Measurements from ENCODE around the gene RBM14.

Gene RBM14

GRCh38 chr11:66626382-66626781 is 10.0 kb downstream of the RBM14 start:
- peaks cover 53% of the 10 kb centered on the region for H3K36me3 ChIP-seq (ENCODE audit: control insufficient read depth, insufficient read depth, low read length)
- H3K4me3 ChIP-seq (replicated peaks; ENCODE audit: low read depth, low read length) = no peak overlapping the region
- no peak for TF ChIP-seq CTCF (IDR thresholded peaks at IDR 0.05; ENCODE audit: insufficient read depth, low read length, poor library complexity, severe bottlenecking)
- H3K27me3 ChIP-seq (replicated peaks; ENCODE audit: control insufficient read depth, insufficient read depth, low read length) = no peaks in the 10 kb centered on the region
- no peak for DNase-seq (ENCODE audit: extremely low read depth, insufficient read length)

GRCh38 chr11:66626926-66627325 is 10.5 kb downstream of the RBM14 start:
- Histone ChIP-seq H3K36me3 (ENCODE audit: control insufficient read depth, insufficient read depth, low read length) (peaks cover 54% of the 10 kb centered on the region), H3K27me3 (replicated peaks; ENCODE audit: control insufficient read depth, insufficient read depth, low read length) (no peaks in the 10 kb centered on the region), H3K4me3 (replicated peaks; ENCODE audit: low read depth, low read length) (no peak overlapping the region)
- DNase-seq (ENCODE audit: extremely low read depth, insufficient read length) = no peak
- TF ChIP-seq CTCF (IDR thresholded peaks at IDR 0.05; ENCODE audit: insufficient read depth, low read length, poor library complexity, severe bottlenecking) = no peak

- DNase-seq (ENCODE audit: extremely low read depth, insufficient read length) = no peak
- Histone ChIP-seq H3K4me3 (replicated peaks; ENCODE audit: low read depth, low read length) (no peak overlapping the region), H3K27me3 (replicated peaks; ENCODE audit: control insufficient read depth, insufficient read depth, low read length) (no peaks in the 10 kb centered on the region), H3K36me3 (ENCODE audit: control insufficient read depth, insufficient read depth, low read length) (peaks cover 51% of the 10 kb centered on the region)
- no peak for TF ChIP-seq CTCF (IDR thresholded peaks at IDR 0.05; ENCODE audit: insufficient read depth, low read length, poor library complexity, severe bottlenecking)
These were observed 11.7 kb downstream of the RBM14 start for GRCh38 chr11:66628061-66628603.

- peaks cover 42% of the 10 kb centered on the region for H3K36me3 ChIP-seq (ENCODE audit: control insufficient read depth, insufficient read depth, low read length)
- no peaks in the 10 kb centered on the region for H3K27me3 ChIP-seq (replicated peaks; ENCODE audit: control insufficient read depth, insufficient read depth, low read length)
- TF ChIP-seq CTCF (IDR thresholded peaks at IDR 0.05; ENCODE audit: insufficient read depth, low read length, poor library complexity, severe bottlenecking) = no peak
- H3K4me3 ChIP-seq (replicated peaks; ENCODE audit: low read depth, low read length) = no peak overlapping the region
- no peak for DNase-seq (ENCODE audit: extremely low read depth, insufficient read length)
These were observed 12.9 kb downstream of the RBM14 start for GRCh38 chr11:66629356-66629755.

- TF ChIP-seq CTCF (IDR thresholded peaks at IDR 0.05; ENCODE audit: insufficient read depth, low read length, poor library complexity, severe bottlenecking) = no peak
- Histone ChIP-seq H3K36me3 (ENCODE audit: control insufficient read depth, insufficient read depth, low read length) (peaks cover 24% of the 10 kb centered on the region), H3K4me3 (replicated peaks; ENCODE audit: low read depth, low read length) (no peak overlapping the region), H3K27me3 (replicated peaks; ENCODE audit: control insufficient read depth, insufficient read depth, low read length) (no peaks in the 10 kb centered on the region)
- no peak for DNase-seq (ENCODE audit: extremely low read depth, insufficient read length)
These were observed 15.5 kb downstream of the RBM14 start for GRCh38 chr11:66631883-66632282.

GRCh38 chr11:66632952-66633351 is 16.5 kb downstream of the RBM14 start:
- Histone ChIP-seq H3K4me3 (replicated peaks; ENCODE audit: low read depth, low read length) (no peak overlapping the region), H3K36me3 (ENCODE audit: control insufficient read depth, insufficient read depth, low read length) (peaks cover 15% of the 10 kb centered on the region), H3K27me3 (replicated peaks; ENCODE audit: control insufficient read depth, insufficient read depth, low read length) (no peaks in the 10 kb centered on the region)
- DNase-seq (ENCODE audit: extremely low read depth, insufficient read length) = no peak
- TF ChIP-seq CTCF (IDR thresholded peaks at IDR 0.05; ENCODE audit: insufficient read depth, low read length, poor library complexity, severe bottlenecking) = no peak
